Mesenchymal stem cell (in vitro differentiated cells and primary cell): ENCODE results near the gene PLD1.

Experiments used
- DNase-seq: peaks from one replicate; pipeline ENCODE4 v3.0.0-alpha.2; 2013
- H2AFZ ChIP-seq: one replicate; pipeline ENCODE4 v1.6.1; 2013; ENCODE audit warnings: low read depth, mild to moderate bottlenecking, control low read depth, inconsistent platforms, low read length, moderate library complexity
- H2AK5ac ChIP-seq: 2 replicates; pipeline ENCODE4 v1.6.1; 2013; ENCODE audit warnings: low read length, moderate library complexity, mild to moderate bottlenecking, inconsistent platforms; ENCODE audit not compliant: severe bottlenecking
- H2BK120ac ChIP-seq: one replicate; pipeline ENCODE4 v1.6.1; 2013; ENCODE audit warnings: low read depth, mild to moderate bottlenecking, inconsistent platforms, low read length, moderate library complexity
- H2BK12ac ChIP-seq, 2 experiments: one replicate each; pipeline ENCODE4 v1.6.1; 2013; ENCODE audit warnings: inconsistent platforms in 2 of 2, low read length in 2 of 2, mild to moderate bottlenecking in 2 of 2, moderate library complexity in 2 of 2, control low read depth in 1 of 2
- H2BK15ac ChIP-seq: one replicate; pipeline ENCODE4 v1.6.1; 2013; ENCODE audit warnings: mild to moderate bottlenecking, low read depth, inconsistent platforms; ENCODE audit not compliant: poor library complexity, severe bottlenecking
- H2BK5ac ChIP-seq: 2 replicates; pipeline ENCODE4 v1.6.1; 2013; ENCODE audit warnings: low read depth, mild to moderate bottlenecking, low read length, control low read depth, inconsistent platforms; ENCODE audit not compliant: poor library complexity, severe bottlenecking
- H3K14ac ChIP-seq, 2 experiments: one replicate each; pipeline ENCODE4 v1.6.1; 2013; ENCODE audit warnings: inconsistent platforms in 2 of 2, low read length in 2 of 2, control low read depth in 1 of 2, mild to moderate bottlenecking in 1 of 2, moderate library complexity in 1 of 2
- H3K18ac ChIP-seq, 2 experiments: one replicate each; pipeline ENCODE4 v1.6.1; 2013; ENCODE audit warnings: inconsistent platforms in 2 of 2, low read length in 2 of 2, control low read depth in 1 of 2, low read depth in 1 of 2, mild to moderate bottlenecking in 1 of 2
- H3K23ac ChIP-seq, 2 experiments: one replicate each; pipeline ENCODE4 v1.6.1; 2013; ENCODE audit warnings: inconsistent platforms in 2 of 2, low read length in 2 of 2, mild to moderate bottlenecking in 2 of 2, moderate library complexity in 2 of 2, control low read depth in 1 of 2
- H3K27ac ChIP-seq: 2 replicates; pipeline ENCODE4 v1.5.1; 2013; ENCODE audit warnings: mild to moderate bottlenecking, moderate library complexity, low read length, control low read depth, inconsistent platforms; ENCODE audit not compliant: poor library complexity, severe bottlenecking
- H3K27me3 ChIP-seq, 2 experiments: 2 replicates each; pipeline versions ENCODE4 v1.6.1 to v1.7.0; 2013; ENCODE audit warnings: low read length in 2 of 2, mild to moderate bottlenecking in 2 of 2, moderate library complexity in 2 of 2, control low read depth in 1 of 2, inconsistent platforms in 1 of 2; ENCODE audit not compliant: control insufficient read depth in 1 of 2, insufficient read depth in 1 of 2
- H3K36me3 ChIP-seq, 2 experiments: 2 replicates each; pipeline versions ENCODE4 v1.6.1 to v1.7.0; 2013; ENCODE audit warnings: low read length in 2 of 2, control low read depth in 1 of 2, inconsistent platforms in 1 of 2, low read depth in 1 of 2, mild to moderate bottlenecking in 1 of 2; ENCODE audit not compliant: insufficient read depth in 2 of 2, control insufficient read depth in 1 of 2
- H3K4ac ChIP-seq, 2 experiments: one replicate each; pipeline ENCODE4 v1.6.1; 2013; ENCODE audit warnings: inconsistent platforms in 2 of 2, low read length in 2 of 2, mild to moderate bottlenecking in 2 of 2, moderate library complexity in 2 of 2, control low read depth in 1 of 2, low read depth in 1 of 2
- H3K4me1 ChIP-seq: 2 replicates; pipeline ENCODE4 v1.6.1; 2013; ENCODE audit warnings: low read depth, low read length, control low read depth; ENCODE audit not compliant: control insufficient read depth, insufficient read depth
- H3K4me2 ChIP-seq: 2 replicates; pipeline ENCODE4 v1.6.1; 2013; ENCODE audit warnings: low read length, mild to moderate bottlenecking, inconsistent platforms; ENCODE audit not compliant: poor library complexity, severe bottlenecking
- H3K4me3 ChIP-seq, 2 experiments: 2 replicates each; pipeline versions ENCODE4 v1.5.1 to v1.7.0; 2013; ENCODE audit warnings: low read length in 2 of 2, mild to moderate bottlenecking in 2 of 2, control low read depth in 1 of 2, low read depth in 1 of 2; ENCODE audit not compliant: insufficient read depth in 1 of 2
- H3K79me1 ChIP-seq: replicated peaks from 2 replicates; pipeline ENCODE4 v1.6.1; 2013; ENCODE audit warnings: mild to moderate bottlenecking, control low read depth, low read length, inconsistent platforms; ENCODE audit not compliant: poor library complexity, severe bottlenecking
- H3K9ac ChIP-seq: 2 replicates; pipeline ENCODE4 v1.7.0; 2013; ENCODE audit warnings: mild to moderate bottlenecking, low read length, moderate library complexity
- H3K9me3 ChIP-seq: 2 replicates; pipeline ENCODE4 v1.7.0; 2013; ENCODE audit warnings: mild to moderate bottlenecking, low read length; ENCODE audit not compliant: control insufficient read depth
- H4K8ac ChIP-seq: one replicate; pipeline ENCODE4 v1.6.1; 2013; ENCODE audit warnings: inconsistent platforms, mild to moderate bottlenecking, low read length, moderate library complexity
- H4K91ac ChIP-seq: one replicate; pipeline ENCODE4 v1.6.1; 2013; ENCODE audit warnings: mild to moderate bottlenecking, low read length, inconsistent platforms
- WGBS: methylation state at CpG from one replicate; pipeline ENCODE4 v1.1.7; 2013; ENCODE audit warnings: mixed read lengths; 5-methylcytosine and 5-hydroxymethylcytosine counted together

Gene PLD1

GRCh38 chr3:171585039-171585438 is 225.2 kb downstream of the PLD1 start:
- Histone ChIP-seq H4K8ac (no peak overlapping the region), H3K14ac (no peak overlapping the region), H3K4ac (no peak overlapping the region), H3K36me3 (no peaks in the 10 kb centered on the region), H3K27me3 (no peaks in the 10 kb centered on the region), H3K18ac (no peak overlapping the region), H3K4me2 (no peak overlapping the region), H3K4me1 (no peaks in the 10 kb centered on the region), H4K91ac (no peak overlapping the region), H2BK120ac (no peak overlapping the region), H3K79me1 (no peaks in the 10 kb centered on the region), H3K4me3 (no peak overlapping the region), H2AK5ac (no peak overlapping the region), H2BK5ac (no peak overlapping the region), H2BK15ac (no peak overlapping the region), H2AFZ (no peak overlapping the region), H3K23ac (no peak overlapping the region), H3K9ac (no peak overlapping the region), H2BK12ac (no peak overlapping the region), H3K9me3 (no peaks in the 10 kb centered on the region), H3K27ac (no peak overlapping the region)
- DNase-seq: no peak
- WGBS: 97% methylated on average over 3 of the region's 3 CpGs

DNA sequence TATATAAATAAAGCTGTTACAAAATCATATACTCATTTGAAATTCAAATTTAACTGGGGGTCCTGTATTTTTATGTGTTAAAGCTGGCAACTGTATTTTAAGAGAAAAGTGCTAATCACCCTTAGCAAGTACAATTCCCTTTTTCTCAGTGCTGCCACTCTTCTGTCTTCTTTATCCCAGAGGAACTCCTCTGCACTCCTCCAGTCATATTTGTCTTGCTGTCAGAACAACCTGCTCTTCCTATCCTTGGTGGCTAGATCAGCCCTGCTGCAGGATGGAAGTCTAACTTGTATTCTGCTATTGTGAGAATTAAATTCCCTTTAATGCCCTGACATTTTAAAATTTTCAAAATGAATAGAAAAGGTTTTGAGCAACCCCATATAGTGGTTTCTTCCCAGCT is 226.2 kb downstream of the PLD1 start:
- Histone ChIP-seq H3K9me3 (no peaks in the 10 kb centered on the region), H2AFZ (no peak overlapping the region), H3K14ac (no peak overlapping the region), H3K4me2 (no peak overlapping the region), H3K79me1 (no peaks in the 10 kb centered on the region), H2AK5ac (no peak overlapping the region), H4K91ac (no peak overlapping the region), H3K23ac (no peak overlapping the region), H3K27ac (no peak overlapping the region), H3K4me3 (no peak overlapping the region), H4K8ac (no peak overlapping the region), H3K27me3 (no peaks in the 10 kb centered on the region), H3K4me1 (no peaks in the 10 kb centered on the region), H3K36me3 (no peaks in the 10 kb centered on the region), H2BK120ac (no peak overlapping the region), H2BK12ac (no peak overlapping the region), H2BK5ac (no peak overlapping the region), H3K9ac (no peak overlapping the region), H3K4ac (no peak overlapping the region), H2BK15ac (no peak overlapping the region), H3K18ac (no peak overlapping the region)
- DNase-seq: no peak

- Histone ChIP-seq H3K36me3 (no peaks in the 10 kb centered on the region), H3K14ac (no peak overlapping the region), H2BK120ac (no peak overlapping the region), H4K8ac (no peak overlapping the region), H3K27ac (no peak overlapping the region), H4K91ac (no peak overlapping the region), H2BK12ac (no peak overlapping the region), H3K23ac (no peak overlapping the region), H3K18ac (no peak overlapping the region), H3K4me3 (no peak overlapping the region), H3K27me3 (no peaks in the 10 kb centered on the region), H3K4me1 (no peaks in the 10 kb centered on the region), H2AK5ac (no peak overlapping the region), H3K4ac (no peak overlapping the region), H3K9me3 (no peaks in the 10 kb centered on the region), H3K79me1 (no peaks in the 10 kb centered on the region), H2AFZ (no peak overlapping the region), H3K4me2 (no peak overlapping the region), H3K9ac (no peak overlapping the region), H2BK5ac (no peak overlapping the region), H2BK15ac (no peak overlapping the region)
- 100% methylated on average over 4 of the region's 6 CpGs for WGBS
- DNase-seq: no peak
Measured at GRCh38 chr3:171574556-171575240, 235.6 kb downstream of the PLD1 start.

DNA sequence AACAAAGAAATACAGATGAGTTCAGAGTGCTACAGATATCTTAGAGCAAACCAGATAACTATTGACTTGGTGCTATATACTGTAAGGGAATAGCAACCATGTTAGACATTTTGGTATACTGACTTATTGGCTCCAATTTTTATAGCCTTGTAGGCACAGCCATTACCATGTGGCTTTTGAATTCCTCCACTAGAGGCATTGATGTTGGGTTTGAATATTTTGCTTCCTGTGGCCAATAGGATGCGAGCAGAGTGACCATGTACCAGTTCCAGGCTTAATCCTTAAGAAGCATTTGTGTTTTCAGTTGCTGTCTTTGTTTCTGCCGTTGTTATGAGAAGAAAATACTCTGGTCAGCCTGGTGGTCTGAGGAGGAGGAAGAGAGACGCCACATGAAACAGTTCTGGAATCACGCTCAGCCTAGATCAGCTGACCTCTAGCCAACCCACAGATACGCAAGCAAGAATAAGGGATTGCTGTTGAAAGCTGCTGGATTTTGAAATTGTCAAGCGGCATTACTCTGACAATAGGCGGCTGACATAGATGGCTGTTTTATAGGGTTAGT is 240.6 kb downstream of the PLD1 start:
- no peaks in the 10 kb centered on the region for H3K27me3 ChIP-seq
- no peak overlapping the region for H2BK12ac ChIP-seq
- peaks cover 3% of the 10 kb centered on the region for H3K4me1 ChIP-seq
- DNase-seq: no peak
- H3K23ac ChIP-seq: no peak overlapping the region
- no peak overlapping the region for H3K18ac ChIP-seq
- WGBS: 96% methylated on average over 7 of the region's 7 CpGs
- no peak overlapping the region for H2BK15ac ChIP-seq
- no peak overlapping the region for H3K4ac ChIP-seq
- H3K9ac ChIP-seq: no peak overlapping the region
- H2AK5ac ChIP-seq: no peak overlapping the region
- no peaks in the 10 kb centered on the region for H3K79me1 ChIP-seq
- no peaks in the 10 kb centered on the region for H3K9me3 ChIP-seq
- no peak overlapping the region for H2BK120ac ChIP-seq
- H3K14ac ChIP-seq: no peak overlapping the region
- no peak overlapping the region for H3K27ac ChIP-seq
- no peak overlapping the region for H4K8ac ChIP-seq
- H2AFZ ChIP-seq: no peak overlapping the region
- no peak overlapping the region for H4K91ac ChIP-seq
- H3K36me3 ChIP-seq: no peaks in the 10 kb centered on the region
- H2BK5ac ChIP-seq: no peak overlapping the region
- no peak overlapping the region for H3K4me3 ChIP-seq
- H3K4me2 ChIP-seq: no peak overlapping the region
